Measurements from ENCODE around the gene UBE2F. TPM values are rescaled to one million over a fixed set of nuclear protein-coding genes. Genes with fewer than 3 reads are reported as not detected.
"Not testable (repeated sequence)": the region's sequence is repeated elsewhere in the genome, so short reads cannot be mapped to it uniquely, and the experiment has no call there.

Gene UBE2F
- polyA plus RNA-seq, 6 donors from 2014 or later: 50.7 to 64.6 (median 60.0) TPM

- Mint-ChIP-seq H3K4me3 (peak overlapping the region in 1 of 8 donors; percentile 28), H3K36me3 (peaks cover 24% of the 10 kb centered on the region in 2 donors)
- DNase-seq; ATAC-seq (ENCODE audit: low read depth in 2 of 2); H3K27me3 Mint-ChIP-seq; H3K9me3 Mint-ChIP-seq; H3K4me1 Mint-ChIP-seq; H3K27ac Mint-ChIP-seq: not testable (repeated sequence)
These were observed 67.2 kb downstream of the UBE2F start for GRCh38 chr2:238033991-238034390.

GRCh38 chr2:238038203-238038602, 71.4 kb downstream of the UBE2F start:
- H3K27ac Mint-ChIP-seq: no peak overlapping the region
- no peak for DNase-seq
- ATAC-seq (ENCODE audit: low read depth in 2 of 2): no peak
- peaks cover 0 to 4% (median 0%) of the 10 kb centered on the region in 3 donors for H3K4me1 Mint-ChIP-seq
- no peaks in the 10 kb centered on the region for H3K27me3 Mint-ChIP-seq
- H3K36me3 Mint-ChIP-seq: peaks cover 18 to 28% of the 10 kb centered on the region in 2 donors
- H3K4me3 Mint-ChIP-seq: no peak overlapping the region
- no peaks in the 10 kb centered on the region for H3K9me3 Mint-ChIP-seq

- ATAC-seq (ENCODE audit: low read depth in 2 of 2) (no peak), DNase-seq (no peak)
- H3K27me3 Mint-ChIP-seq: no peaks in the 10 kb centered on the region
- H3K4me3 Mint-ChIP-seq: no peak overlapping the region
- peak overlapping the region in 1 of 6 donors; percentile 33 for H3K27ac Mint-ChIP-seq
- no peaks in the 10 kb centered on the region for H3K9me3 Mint-ChIP-seq
- H3K36me3 Mint-ChIP-seq: peaks cover 18 to 23% of the 10 kb centered on the region in 2 donors
- H3K4me1 Mint-ChIP-seq: peaks cover 0 to 4% (median 0%) of the 10 kb centered on the region in 3 donors
These were observed 72.3 kb downstream of the UBE2F start for GRCh38 chr2:238039151-238039550.

- Mint-ChIP-seq H3K36me3 (peaks cover 18 to 23% of the 10 kb centered on the region in 2 donors), H3K4me1 (peaks cover 0 to 4% (median 0%) of the 10 kb centered on the region in 3 donors), H3K27ac (no peak overlapping the region), H3K4me3 (no peak overlapping the region), H3K9me3 (no peaks in the 10 kb centered on the region), H3K27me3 (no peaks in the 10 kb centered on the region)
- ATAC-seq (ENCODE audit: low read depth in 2 of 2): no peak
- DNase-seq: no peak
These were observed 73.2 kb downstream of the UBE2F start for GRCh38 chr2:238039985-238040384.

GRCh38 chr2:238040918-238041317, 74.1 kb downstream of the UBE2F start:
- ATAC-seq (ENCODE audit: low read depth in 2 of 2): no peak
- Mint-ChIP-seq H3K4me3 (no peak overlapping the region), H3K36me3 (peaks cover 13 to 18% of the 10 kb centered on the region in 2 donors), H3K4me1 (peaks cover 0 to 4% (median 0%) of the 10 kb centered on the region in 3 donors), H3K9me3 (no peaks in the 10 kb centered on the region), H3K27ac (no peak overlapping the region), H3K27me3 (no peaks in the 10 kb centered on the region)
- DNase-seq: no peak

- Mint-ChIP-seq H3K36me3 (peaks cover 16 to 18% of the 10 kb centered on the region in 2 donors), H3K4me1 (peaks cover 0 to 4% (median 0%) of the 10 kb centered on the region in 3 donors), H3K27me3 (no peaks in the 10 kb centered on the region), H3K9me3 (peaks cover 0 to 3% (median 0%) of the 10 kb centered on the region in 7 donors), H3K27ac (no peak overlapping the region), H3K4me3 (no peak overlapping the region)
- no peak for DNase-seq
- no peak for ATAC-seq (ENCODE audit: low read depth in 2 of 2)
These were observed 75.3 kb downstream of the UBE2F start for GRCh38 chr2:238042090-238042489.

- H3K27me3 Mint-ChIP-seq: no peaks in the 10 kb centered on the region
- H3K9me3 Mint-ChIP-seq: peaks cover 3 to 12% (median 5%) of the 10 kb centered on the region in 7 donors
- peaks cover 16 to 27% of the 10 kb centered on the region in 2 donors for H3K36me3 Mint-ChIP-seq
- no peak for ATAC-seq (ENCODE audit: low read depth in 2 of 2)
- H3K4me1 Mint-ChIP-seq: peaks cover 0 to 4% (median 0%) of the 10 kb centered on the region in 3 donors
- no peak overlapping the region for H3K4me3 Mint-ChIP-seq
- H3K27ac Mint-ChIP-seq: peak overlapping the region in 1 of 6 donors; percentile 51
- DNase-seq: no peak
These were observed 76.2 kb downstream of the UBE2F start for GRCh38 chr2:238042849-238043584.

GRCh38 chr2:238043851-238044250, 77.0 kb downstream of the UBE2F start:
- no peaks in the 10 kb centered on the region for H3K27me3 Mint-ChIP-seq
- no peak overlapping the region for H3K4me3 Mint-ChIP-seq
- peaks cover 4 to 21% (median 11%) of the 10 kb centered on the region in 7 donors for H3K9me3 Mint-ChIP-seq
- peaks cover 16 to 36% of the 10 kb centered on the region in 2 donors for H3K36me3 Mint-ChIP-seq
- peaks cover 0 to 4% (median 0%) of the 10 kb centered on the region in 3 donors for H3K4me1 Mint-ChIP-seq
- ATAC-seq (ENCODE audit: low read depth in 2 of 2) (no peak), DNase-seq (no peak)
- no peak overlapping the region for H3K27ac Mint-ChIP-seq

GRCh38 chr2:238045575-238045974, 78.8 kb downstream of the UBE2F start:
- DNase-seq: no peak
- peak overlapping the region in 1 of 6 donors; percentile 16 for H3K27ac Mint-ChIP-seq
- H3K9me3 Mint-ChIP-seq: peaks cover 4 to 26% (median 13%) of the 10 kb centered on the region in 7 donors
- ATAC-seq (ENCODE audit: low read depth in 2 of 2): no peak
- H3K36me3 Mint-ChIP-seq: peaks cover 12 to 36% of the 10 kb centered on the region in 2 donors
- no peaks in the 10 kb centered on the region for H3K27me3 Mint-ChIP-seq
- H3K4me3 Mint-ChIP-seq: no peak overlapping the region
- peaks cover 0 to 4% (median 0%) of the 10 kb centered on the region in 3 donors for H3K4me1 Mint-ChIP-seq

GRCh38 chr2:238046725-238047270, 80.0 kb downstream of the UBE2F start:
- Mint-ChIP-seq H3K27ac (no peak overlapping the region), H3K27me3 (peaks cover 0 to 6% (median 0%) of the 10 kb centered on the region in 3 donors), H3K4me3 (no peak overlapping the region), H3K36me3 (peaks cover 4 to 26% of the 10 kb centered on the region in 2 donors), H3K4me1 (no peaks in the 10 kb centered on the region), H3K9me3 (peaks cover 4 to 26% (median 13%) of the 10 kb centered on the region in 7 donors)
- DNase-seq (no peak), ATAC-seq (ENCODE audit: low read depth in 2 of 2) (no peak)

GRCh38 chr2:238053191-238053776, 86.5 kb downstream of the UBE2F start:
- Mint-ChIP-seq H3K9me3 (peaks cover 0 to 22% (median 9%) of the 10 kb centered on the region in 7 donors), H3K4me3 (no peak overlapping the region), H3K36me3 (peaks cover 0 to 6% of the 10 kb centered on the region in 2 donors), H3K4me1 (peaks cover 0 to 6% (median 0%) of the 10 kb centered on the region in 3 donors), H3K27me3 (peaks cover 18 to 37% (median 30%) of the 10 kb centered on the region in 3 donors), H3K27ac (peak overlapping the region in 1 of 6 donors; percentile 54)
- DNase-seq (no peak), ATAC-seq (ENCODE audit: low read depth in 2 of 2) (no peak)

GRCh38 chr2:238055841-238056240, 89.0 kb downstream of the UBE2F start:
- Mint-ChIP-seq H3K9me3 (peaks cover 0 to 16% (median 8%) of the 10 kb centered on the region in 7 donors), H3K27me3 (peaks cover 18 to 37% (median 30%) of the 10 kb centered on the region in 3 donors), H3K36me3 (peaks cover 0 to 7% of the 10 kb centered on the region in 2 donors), H3K4me1 (peaks cover 16 to 19% (median 18%) of the 10 kb centered on the region in 3 donors), H3K27ac (no peak overlapping the region), H3K4me3 (peak overlapping the region in 1 of 8 donors; percentile 73)
- ATAC-seq (ENCODE audit: low read depth in 2 of 2) (no peak), DNase-seq (no peak)

GRCh38 chr2:238057696-238058575, 91.1 kb downstream of the UBE2F start:
- not testable (repeated sequence) for H3K27ac Mint-ChIP-seq; H3K36me3 Mint-ChIP-seq; ATAC-seq (ENCODE audit: low read depth in 2 of 2); DNase-seq
- peaks cover 26 to 32% (median 28%) of the 10 kb centered on the region in 3 donors for H3K4me1 Mint-ChIP-seq
- peaks cover 0 to 12% (median 8%) of the 10 kb centered on the region in 7 donors for H3K9me3 Mint-ChIP-seq
- H3K4me3 Mint-ChIP-seq: peak overlapping the region in 2 of 8 donors; percentile 15 to 91
- peaks cover 18 to 30% (median 30%) of the 10 kb centered on the region in 3 donors for H3K27me3 Mint-ChIP-seq

All from naive B cell (primary cell).